A549 (cell line): Measurements from ENCODE around the gene SUGCT. TPM values are rescaled to one million over a fixed set of nuclear protein-coding genes. Genes with fewer than 3 reads are reported as not detected.

Source experiments
- ATAC-seq, 2 experiments: fragments of 200-7000 bp in 1 of 2; fragments of >200 bp in 1 of 2; cut with Nextera tagmentation in 1 of 2; cut with Tn5 transposase in 1 of 2; 3 replicates each; pipeline versions ENCODE4 v1.8.0 to v1.9.1; 2018 to 2020; ENCODE audit warnings: mild to moderate bottlenecking in 1 of 2, moderate library complexity in 1 of 2
- CTCF ChIA-PET: fragments of 300-600 bp; sonication (Branson Sonifier 250); formaldehyde crosslinking; extraction: SDS; loops from one replicate; lab custom pipeline; 2021; ENCODE audit warnings: antibody characterized with exemption, inconsistent platforms; lab: Yijun Ruan, JAX
- POLR2A ChIA-PET: fragments of 350-600 bp; formaldehyde crosslinking; extraction: SDS; loops from one replicate; lab custom pipeline; 2021; ENCODE audit warnings: antibody characterized with exemption, inconsistent platforms; lab: Yijun Ruan, JAX
- DNase-seq, 2 experiments: peaks; one replicate each; pipeline versions ENCODE4 v3.0.0 to v3.0.0-alpha.2; 2011 to 2016; ENCODE audit warnings: low read depth in 1 of 2, low spot score in 1 of 2
- FAIRE-seq: peaks from 2 replicates; lab custom pipeline; 2011; peaks lifted over from hg19 to GRCh38; lab: Jason Lieb, UNC
- H3K27ac ChIP-seq, 2 experiments: fragments of >200 bp; sonication (Bioruptor Twin); formaldehyde crosslinking; 3 replicates each; pipeline ENCODE4 v1.5.1; 2016 to 2017
- H3K4me1 ChIP-seq: fragments of >200 bp; sonication (Bioruptor Twin); formaldehyde crosslinking; 3 replicates; pipeline ENCODE4 v1.6.1; 2016
- H3K4me2 ChIP-seq: fragments of >200 bp; sonication (Bioruptor Twin); formaldehyde crosslinking; 3 replicates; pipeline ENCODE4 v1.6.1; 2016
- H3K4me3 ChIP-seq: fragments of >200 bp; sonication (Bioruptor Twin); formaldehyde crosslinking; 3 replicates; pipeline ENCODE4 v1.5.1; 2016
- H3K9me3 ChIP-seq: fragments of >200 bp; sonication (Bioruptor Twin); formaldehyde crosslinking; 3 replicates; pipeline ENCODE4 v1.6.1; 2016
- ATOH8 ChIP-seq: fragments of 250-450 bp; sonication (Bioruptor Pico); IDR thresholded peaks from 2 replicates; pipeline ENCODE4 v1.5.0; 2020; ENCODE audit warnings: low read depth, mild to moderate bottlenecking, moderate library complexity
- BCL3 ChIP-seq: fragments of >200 bp; sonication (Bioruptor Twin); formaldehyde crosslinking; IDR thresholded peaks from 3 replicates; pipeline ENCODE4 v1.6.1; 2016
- CBX2 ChIP-seq: fragments of 200-600 bp; sonication (generic); IDR thresholded peaks from 2 replicates; pipeline ENCODE4 v1.6.1; 2016; ENCODE audit warnings: low read depth, mild to moderate bottlenecking, borderline replicate concordance
- CEBPB ChIP-seq, 2 experiments: fragments of >200 bp in 1 of 2; sonication (Bioruptor Twin) in 1 of 2; formaldehyde crosslinking in 1 of 2; IDR thresholded peaks; 2 replicates each; pipeline ENCODE4 v1.6.1; 2012 to 2016
- CHD2 ChIP-seq: fragments of 150-350 bp; IDR thresholded peaks from 2 replicates; pipeline ENCODE4 v1.6.1; 2014; ENCODE audit warnings: low read length; ENCODE audit not compliant: partially characterized antibody
- E2F6 ChIP-seq: IDR thresholded peaks from 2 replicates; pipeline ENCODE4 v1.6.1; 2012; ENCODE audit warnings: low read depth, borderline replicate concordance
- EHF ChIP-seq: fragments of 250-450 bp; sonication (Bioruptor Pico); IDR thresholded peaks from 2 replicates; pipeline ENCODE4 v1.5.0; 2020; ENCODE audit warnings: mild to moderate bottlenecking
- EHMT2 ChIP-seq: fragments of 200-600 bp; sonication (generic); IDR thresholded peaks from 2 replicates; pipeline ENCODE4 v1.6.1; 2016; ENCODE audit warnings: antibody characterized with exemption, low read depth, mild to moderate bottlenecking, moderate library complexity
- ELK1 ChIP-seq: fragments of 150-350 bp; IDR thresholded peaks from 2 replicates; pipeline ENCODE4 v1.6.1; 2014; ENCODE audit warnings: low read depth, mild to moderate bottlenecking, low read length
- FOSB ChIP-seq: fragments of 250-450 bp; sonication (Bioruptor Pico); IDR thresholded peaks from 2 replicates; pipeline ENCODE4 v1.5.0; 2020; ENCODE audit warnings: mild to moderate bottlenecking, moderate library complexity
- FOSL2 ChIP-seq, 2 experiments: fragments of 450-650 bp in 1 of 2; fragments of >200 bp in 1 of 2; sonication (Bioruptor Twin) in 1 of 2; formaldehyde crosslinking; IDR thresholded peaks; 2 replicates each; pipeline versions ENCODE4 v1.5.0 to v1.6.1; 2016 to 2020; ENCODE audit warnings: mild to moderate bottlenecking in 1 of 2, moderate library complexity in 1 of 2
- FOXS1 ChIP-seq: fragments of 250-450 bp; sonication (Bioruptor Pico); IDR thresholded peaks from 2 replicates; pipeline ENCODE4 v1.5.0; 2020; ENCODE audit warnings: mild to moderate bottlenecking, moderate library complexity
- HDAC2 ChIP-seq: fragments of 200-600 bp; sonication (generic); IDR thresholded peaks from 2 replicates; pipeline ENCODE4 v1.6.1; 2016
- HES2 ChIP-seq: fragments of >200 bp; sonication (Bioruptor Twin); formaldehyde crosslinking; IDR thresholded peaks from 2 replicates; pipeline ENCODE4 v1.6.1; 2016
- HMGXB4 ChIP-seq: fragments of 250-450 bp; sonication (Bioruptor Pico); IDR thresholded peaks from 2 replicates; pipeline ENCODE4 v1.5.0; 2021; ENCODE audit warnings: mild to moderate bottlenecking, moderate library complexity, borderline replicate concordance
- JUN ChIP-seq, 2 experiments: fragments of >200 bp; sonication (Bioruptor Twin); formaldehyde crosslinking; IDR thresholded peaks; 2 replicates in 1 of 2; 3 replicates in 1 of 2; pipeline ENCODE4 v1.6.1; 2016 to 2017
- JUNB ChIP-seq: fragments of >200 bp; sonication (Bioruptor Twin); formaldehyde crosslinking; IDR thresholded peaks from 2 replicates; pipeline ENCODE4 v1.6.1; 2016
- NFE2L2 ChIP-seq: fragments of 150-350 bp; conservative IDR thresholded peaks from 2 replicates; pipeline ENCODE4 v1.6.1; 2014; ENCODE audit warnings: low read length
- PHF8 ChIP-seq: fragments of 200-600 bp; sonication (generic); IDR thresholded peaks from 2 replicates; pipeline ENCODE4 v1.6.1; 2016; ENCODE audit warnings: low read depth, mild to moderate bottlenecking, antibody characterized with exemption, moderate library complexity, borderline replicate concordance
- POLR2A ChIP-seq: IDR thresholded peaks from 2 replicates; pipeline ENCODE4 v1.6.1; 2012; ENCODE audit warnings: mild to moderate bottlenecking, low read length
- RARB ChIP-seq: fragments of 250-450 bp; sonication (Bioruptor Pico); IDR thresholded peaks from 2 replicates; pipeline ENCODE4 v1.8.0; 2021; ENCODE audit warnings: mild to moderate bottlenecking, moderate library complexity
- RCOR1 ChIP-seq: fragments of 150-350 bp; IDR thresholded peaks from 2 replicates; pipeline ENCODE4 v1.6.1; 2014; ENCODE audit warnings: antibody characterized with exemption, low read length, low read depth
- REST ChIP-seq: fragments of 200-600 bp; sonication (generic); IDR thresholded peaks from 2 replicates; pipeline ENCODE4 v1.6.1; 2016; ENCODE audit warnings: antibody characterized with exemption, mild to moderate bottlenecking, moderate library complexity
- RFX5 ChIP-seq: fragments of 450-650 bp; IDR thresholded peaks from 2 replicates; pipeline ENCODE4 v1.7.1; 2014; ENCODE audit warnings: antibody characterized with exemption, mild to moderate bottlenecking, moderate library complexity
- RNF2 ChIP-seq: fragments of 200-600 bp; sonication (generic); IDR thresholded peaks from 2 replicates; pipeline ENCODE4 v1.6.1; 2016; ENCODE audit warnings: low read depth, mild to moderate bottlenecking, antibody characterized with exemption, moderate library complexity, borderline replicate concordance
- ZC3H11A ChIP-seq: fragments of 450-650 bp; IDR thresholded peaks from 2 replicates; pipeline ENCODE4 v1.6.1; 2014; ENCODE audit warnings: antibody characterized with exemption, mild to moderate bottlenecking
- ZSCAN20 ChIP-seq: fragments of 250-450 bp; sonication (Bioruptor Pico); IDR thresholded peaks from 2 replicates; pipeline ENCODE4 v1.8.0; 2022; ENCODE audit warnings: mild to moderate bottlenecking, moderate library complexity
- WGBS: methylation state at CpG from one replicate; pipeline ENCODE4 v1.1.6; 2017; ENCODE audit errors: missing lambda C conversion rate; 5-methylcytosine and 5-hydroxymethylcytosine counted together
- polyA plus RNA-seq, 4 experiments: library from polyadenylated mRNA; depleted of rRNA in 3 of 4; stranded (reverse); fragments of >200 nt; fragmentation: RNase III in 1 of 4; extraction: RNeasy Plus Mini Kit Qiagen cat#74134 plus additional on column Dnase treatment in 1 of 4; gene quantifications; 2 replicates in 3 of 4; 3 replicates in 1 of 4; pipeline ENCODE4 v1.2.3, GENCODE V29; 2011 to 2017

The SUGCT gene
- polyA plus RNA-seq, 2 of the 4 experiments (the other 2 are of a cell fraction): 1.4 to 1.6 TPM

- Histone ChIP-seq H3K27ac (no peak overlapping the region), H3K4me3 (no peak overlapping the region), H3K4me1 (no peaks in the 10 kb centered on the region), H3K4me2 (no peak overlapping the region), H3K9me3 (no peaks in the 10 kb centered on the region)
- WGBS: 50% methylated on average over 7 of the region's 7 CpGs
- DNase-seq (no peak), FAIRE-seq (no peak), ATAC-seq (no peak)
- TF ChIP-seq RFX5 (no peak), ZC3H11A (no peak), EHF (no peak), JUNB (no peak), CHD2 (no peak), HES2 (no peak), POLR2A (no peak), RCOR1 (no peak), CEBPB (IDR thresholded peaks at IDR 0.05) (no peak), FOSL2 (IDR thresholded peaks at IDR 0.05) (no peak), FOSL2 (CRISPR knock-in tag; IDR thresholded peaks at IDR 0.05) (no peak), ATOH8 (CRISPR knock-in tag) (no peak), NFE2L2 (no peak), REST (no peak), RARB (CRISPR knock-in tag) (no peak), FOXS1 (no peak), HDAC2 (no peak), BCL3 (no peak), ZSCAN20 (CRISPR knock-in tag) (no peak)
- ChIA-PET POLR2A (no interaction called here), CTCF (interaction anchor here (0.9 kb wide), 1 partner anchor 15 kb away, joined by 3 read pairs; no protein-coding TSS in a partner anchor)
These were observed 508.9 kb downstream of the SUGCT start for GRCh38 chr7:40643664-40644063.

GRCh38 chr7:40644454-40645188 lies 509.8 kb downstream of the SUGCT start:
- 31% methylated on average over 15 of the region's 15 CpGs for WGBS
- no peak for DNase-seq
- no peaks in the 10 kb centered on the region for H3K4me1 ChIP-seq
- no peak for ATAC-seq
- no peak overlapping the region for H3K27ac ChIP-seq
- no peak overlapping the region for H3K4me3 ChIP-seq
- no peaks in the 10 kb centered on the region for H3K9me3 ChIP-seq
- H3K4me2 ChIP-seq: no peak overlapping the region
- ChIA-PET POLR2A (no interaction called here), CTCF (no interaction called here)
- TF ChIP-seq JUN (IDR thresholded peaks at IDR 0.05): no peak
- TF ChIP-seq NFE2L2: no peak
- TF ChIP-seq HDAC2: no peak
- no peak for TF ChIP-seq EHF
- no peak for TF ChIP-seq FOSL2 (IDR thresholded peaks at IDR 0.05)
- no peak for TF ChIP-seq FOSL2 (CRISPR knock-in tag; IDR thresholded peaks at IDR 0.05)
- no peak for TF ChIP-seq RNF2
- no peak for TF ChIP-seq HMGXB4 (CRISPR knock-in tag)
- no peak for TF ChIP-seq RARB (CRISPR knock-in tag)
- no peak for TF ChIP-seq RFX5
- TF ChIP-seq E2F6: no peak
- TF ChIP-seq EHMT2: no peak
- TF ChIP-seq FOXS1: no peak
- no peak for TF ChIP-seq PHF8
- no peak for TF ChIP-seq ELK1
- TF ChIP-seq FOSB: no peak
- TF ChIP-seq CBX2: no peak
- FAIRE-seq: no peak
